ENCODE measurements around the gene SMAD6.

Gene SMAD6

GRCh38 chr15:66829551-66830121 lies 127.6 kb downstream of the SMAD6 start:
- FAIRE-seq = no peak

- no peak for FAIRE-seq
Measured at GRCh38 chr15:66830358-66830757, 128.3 kb downstream of the SMAD6 start.

- no peak for FAIRE-seq
Measured at GRCh38 chr15:66830823-66831222, 128.8 kb downstream of the SMAD6 start.

- FAIRE-seq = no peak
Measured at GRCh38 chr15:66831289-66831688, 129.3 kb downstream of the SMAD6 start.

- no peak for FAIRE-seq
Measured at GRCh38 chr15:66831801-66832390, 129.9 kb downstream of the SMAD6 start.
